Stimulated activated memory B cell treated with anti-CD40 and anti-IgM and Interleukin-4, amounts not matched to agents 10 μg/mL and 1 μg/mL and 100 μg/mL, for 72 hours (primary cell): ENCODE measurements around the gene TRANK1.
A peak's percentile ranks its signal among the peaks of the same experiment; 100 is the strongest.
"Not testable (repeated sequence)": the region's sequence is repeated elsewhere in the genome, so short reads cannot be mapped to it uniquely, and the experiment has no call there.

ENCODE experiments used
- ATAC-seq: fragments of 150-1000 bp; cut with Tn5 transposase; 2 replicates; pipeline ENCODE4 v1.10.0; 2021
- H3K27ac Mint-ChIP-seq: one replicate; pipeline ENCODE4 v1.8.0; 2022; ENCODE audit warnings: mild to moderate bottlenecking, mixed read lengths
- H3K27me3 Mint-ChIP-seq: one replicate; pipeline ENCODE4 v1.8.0; 2022; ENCODE audit warnings: mixed read lengths
- H3K36me3 Mint-ChIP-seq: one replicate; pipeline ENCODE4 v1.8.0; 2022; ENCODE audit warnings: mixed read lengths
- H3K4me1 Mint-ChIP-seq: one replicate; pipeline ENCODE4 v1.8.0; 2022; ENCODE audit warnings: mixed read lengths
- H3K4me3 Mint-ChIP-seq: one replicate; pipeline ENCODE4 v1.8.0; 2022; ENCODE audit warnings: mild to moderate bottlenecking, moderate library complexity, mixed read lengths
- H3K9me3 Mint-ChIP-seq: one replicate; pipeline ENCODE4 v1.8.0; 2022; ENCODE audit warnings: mixed read lengths

The TRANK1 gene

DNA sequence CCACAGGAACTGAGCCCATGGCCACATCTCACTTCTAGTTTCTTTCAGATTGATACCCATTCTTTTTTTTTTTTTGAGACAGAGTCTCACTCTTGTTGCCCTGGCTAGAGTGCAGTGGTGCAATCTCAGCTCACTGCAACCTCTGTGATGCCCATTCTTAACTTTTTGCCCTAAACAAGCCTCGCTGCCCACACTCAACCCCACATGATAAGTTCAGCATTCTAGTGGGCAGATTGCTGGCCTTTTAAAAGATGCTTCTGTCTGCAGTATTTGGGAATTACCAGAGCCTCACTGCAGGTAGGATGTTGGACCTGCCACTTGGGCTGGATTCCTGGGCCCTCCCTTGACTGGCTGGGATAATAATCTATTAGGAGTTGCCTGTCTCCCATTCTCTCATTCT lies 51.0 kb downstream of the TRANK1 start:
- no peak for ATAC-seq
- Mint-ChIP-seq H3K27me3 (no peaks in the 10 kb centered on the region), H3K4me1 (peaks cover 86% of the 10 kb centered on the region), H3K27ac (peak overlapping the region; percentile 90), H3K4me3 (no peak overlapping the region), H3K9me3 (no peaks in the 10 kb centered on the region), H3K36me3 (peaks cover 39% of the 10 kb centered on the region)

DNA sequence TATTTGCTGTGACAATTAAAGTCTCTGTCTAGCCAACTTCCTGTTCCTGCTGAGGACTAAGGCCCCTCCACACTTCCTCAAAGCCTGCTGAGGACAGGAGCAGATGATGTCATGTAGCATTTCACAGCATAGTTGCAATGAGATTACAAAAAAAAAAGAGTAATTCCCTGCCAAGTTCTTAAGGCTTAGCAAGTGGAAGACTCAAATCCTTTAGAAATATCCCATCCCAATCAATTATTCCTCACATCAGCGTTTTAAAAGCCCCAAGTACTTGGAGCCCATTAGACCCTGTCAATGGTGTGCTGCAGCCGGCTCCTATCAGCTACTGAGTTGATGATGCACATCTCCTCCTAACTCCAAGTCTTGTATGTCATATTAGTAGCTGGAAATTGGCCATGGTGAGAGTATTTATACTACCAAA lies 51.7 kb downstream of the TRANK1 start:
- Mint-ChIP-seq H3K9me3 (no peaks in the 10 kb centered on the region), H3K4me3 (peak overlapping the region; percentile 8), H3K4me1 (peaks cover 81% of the 10 kb centered on the region), H3K27ac (peak overlapping the region; percentile 90), H3K36me3 (peaks cover 39% of the 10 kb centered on the region), H3K27me3 (no peaks in the 10 kb centered on the region)
- ATAC-seq = peak; percentile 77

DNA sequence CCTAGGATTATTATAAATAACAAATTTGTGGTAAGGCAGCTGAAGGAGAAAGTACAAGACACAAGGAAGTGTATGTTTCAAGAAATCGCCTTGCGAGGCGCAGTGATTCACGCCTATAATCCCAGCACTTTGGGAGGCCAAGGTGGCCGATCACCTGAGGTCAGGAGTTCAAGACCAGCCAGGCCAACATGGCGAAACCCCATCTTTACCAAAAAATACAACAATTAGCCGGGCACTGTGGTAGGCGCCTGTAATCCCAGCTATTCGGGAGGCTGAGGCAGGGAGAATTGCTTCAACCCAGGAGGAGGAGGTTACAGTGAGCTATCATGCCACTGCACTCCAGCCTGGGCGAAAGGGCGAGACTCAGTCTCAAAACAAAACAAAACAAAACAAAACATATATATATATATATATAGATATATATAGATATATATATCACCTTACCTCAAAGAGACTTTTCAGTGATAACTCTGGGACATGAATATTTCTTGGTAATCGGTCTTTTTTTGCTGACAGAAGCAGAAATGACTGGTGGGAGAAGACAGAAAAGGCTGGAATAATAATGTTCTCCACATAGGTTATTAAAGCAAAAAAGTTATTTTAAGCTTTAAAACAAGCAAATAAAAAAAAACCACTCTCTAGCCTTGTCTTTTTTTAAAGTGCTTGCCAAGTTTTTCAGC lies 52.3 kb downstream of the TRANK1 start:
- Mint-ChIP-seq H3K4me3 (peak overlapping the region; percentile 8), H3K9me3 (no peaks in the 10 kb centered on the region), H3K27me3 (no peaks in the 10 kb centered on the region), H3K4me1 (peaks cover 77% of the 10 kb centered on the region), H3K36me3 (peaks cover 39% of the 10 kb centered on the region), H3K27ac (peak overlapping the region; percentile 90)
- ATAC-seq = no peak

DNA sequence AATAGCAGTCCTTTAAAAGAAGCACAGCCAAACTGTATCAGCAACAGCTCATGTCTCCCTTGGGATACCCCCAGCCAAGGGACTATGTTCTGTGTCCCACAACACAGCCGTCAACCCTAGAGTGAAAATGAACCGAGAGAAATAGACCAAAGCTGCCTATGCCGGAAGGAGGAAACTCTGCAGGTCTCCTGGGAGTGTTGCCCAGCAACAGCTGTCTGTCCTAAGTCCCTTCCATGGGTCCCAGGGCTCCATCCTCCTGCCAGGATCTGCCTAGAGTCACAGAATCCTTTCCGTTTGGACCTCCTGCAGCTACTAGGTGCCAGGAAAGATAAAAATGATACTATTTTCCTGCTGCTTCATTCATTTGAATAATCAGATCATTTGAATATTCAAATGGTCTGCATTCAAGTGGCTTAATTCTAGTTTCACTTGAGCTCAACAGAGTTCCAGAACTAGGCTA lies 53.1 kb downstream of the TRANK1 start:
- Mint-ChIP-seq H3K4me3 (peak overlapping the region; percentile 68), H3K27me3 (no peaks in the 10 kb centered on the region), H3K36me3 (peaks cover 41% of the 10 kb centered on the region), H3K4me1 (peaks cover 69% of the 10 kb centered on the region), H3K9me3 (no peaks in the 10 kb centered on the region), H3K27ac (peak overlapping the region; percentile 90)
- peak; percentile 90 for ATAC-seq

DNA sequence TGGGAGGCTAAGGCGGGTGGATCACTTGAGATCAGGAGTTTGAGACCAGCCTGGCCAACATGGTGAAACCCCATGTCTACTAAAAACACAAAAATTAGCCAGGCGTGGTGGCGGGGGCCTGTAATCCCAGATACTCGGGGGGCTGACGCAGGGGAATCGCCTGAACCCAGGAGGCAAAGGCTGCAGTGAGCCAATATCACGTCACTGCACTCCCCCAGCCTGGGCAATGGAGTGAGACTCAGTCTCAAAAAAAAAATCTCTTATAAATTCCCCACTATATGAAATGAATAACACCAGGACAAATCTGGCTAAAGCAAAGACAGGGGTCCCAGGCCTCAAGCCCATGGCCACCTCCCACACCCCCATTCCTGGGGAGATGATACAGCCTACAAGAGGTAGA lies 53.8 kb downstream of the TRANK1 start:
- peak overlapping the region; percentile 21 for H3K4me3 Mint-ChIP-seq
- peaks cover 66% of the 10 kb centered on the region for H3K4me1 Mint-ChIP-seq
- peaks cover 42% of the 10 kb centered on the region for H3K36me3 Mint-ChIP-seq
- H3K27ac Mint-ChIP-seq = peak overlapping the region; percentile 90
- not testable (repeated sequence) for ATAC-seq, H3K9me3 Mint-ChIP-seq, H3K27me3 Mint-ChIP-seq

DNA sequence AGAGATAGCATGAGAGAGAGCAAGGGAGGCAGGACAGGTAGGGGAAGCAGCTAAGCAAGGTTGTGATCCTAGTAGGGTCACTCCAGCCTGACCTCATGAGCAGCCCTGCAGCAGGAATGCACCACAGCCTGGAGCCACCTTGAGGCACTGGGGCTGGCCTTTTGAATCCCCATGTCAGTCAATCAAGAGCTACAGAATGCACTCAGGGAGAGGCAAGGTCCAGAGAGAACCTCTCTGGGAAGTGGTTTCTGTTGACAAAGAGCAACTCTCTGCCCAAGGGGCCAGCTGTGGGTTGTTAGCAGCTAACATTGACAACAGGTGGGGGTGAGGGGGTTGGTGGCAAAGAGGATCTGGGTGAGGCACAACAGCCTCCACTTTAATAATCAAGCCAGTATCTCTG lies 54.6 kb downstream of the TRANK1 start:
- ATAC-seq = no peak
- Mint-ChIP-seq H3K4me3 (no peak overlapping the region), H3K27me3 (no peaks in the 10 kb centered on the region), H3K4me1 (peaks cover 58% of the 10 kb centered on the region), H3K9me3 (no peaks in the 10 kb centered on the region), H3K36me3 (peaks cover 44% of the 10 kb centered on the region), H3K27ac (peak overlapping the region; percentile 90)

DNA sequence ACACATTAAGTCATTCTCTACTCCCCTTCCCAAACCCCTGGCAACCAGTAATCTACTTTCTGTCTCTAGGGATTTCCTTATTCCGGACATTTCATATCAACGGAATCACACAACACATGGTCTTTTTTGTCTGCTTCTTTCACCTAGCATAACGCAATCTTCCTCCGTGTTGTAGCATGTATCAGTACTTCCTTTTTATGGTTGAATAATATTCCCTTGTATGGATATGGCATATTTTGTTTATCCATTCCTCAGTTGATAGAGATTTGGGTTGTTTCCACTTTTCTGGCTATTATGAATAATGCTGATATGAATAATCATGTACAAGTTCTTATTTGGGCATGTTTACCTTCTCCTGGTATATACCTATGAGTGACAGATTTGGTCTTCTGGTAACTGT lies 63.1 kb downstream of the TRANK1 start:
- Mint-ChIP-seq H3K27me3 (no peaks in the 10 kb centered on the region), H3K9me3 (peaks cover 5% of the 10 kb centered on the region), H3K4me1 (peaks cover 42% of the 10 kb centered on the region), H3K4me3 (no peak overlapping the region), H3K36me3 (peaks cover 52% of the 10 kb centered on the region), H3K27ac (peak overlapping the region; percentile 47)
- ATAC-seq = no peak

DNA sequence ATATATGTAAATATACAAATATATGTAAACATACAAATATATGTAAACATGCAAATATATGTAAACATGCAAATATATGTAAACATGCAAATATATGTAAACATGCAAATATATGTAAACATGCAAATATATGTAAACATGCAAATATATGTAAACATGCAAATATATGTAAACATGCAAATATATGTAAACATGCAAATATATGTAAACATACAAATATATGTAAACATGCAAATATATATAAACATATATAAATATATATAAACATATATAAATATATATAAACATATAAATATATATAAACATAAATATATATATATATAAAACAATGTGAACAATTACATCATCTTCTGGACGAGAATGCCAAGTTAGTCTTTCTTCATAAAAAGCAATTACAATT lies 65.0 kb downstream of the TRANK1 start:
- H3K27ac Mint-ChIP-seq, H3K27me3 Mint-ChIP-seq, H3K4me3 Mint-ChIP-seq, H3K9me3 Mint-ChIP-seq, ATAC-seq: not testable (repeated sequence)
- H3K36me3 Mint-ChIP-seq = peaks cover 44% of the 10 kb centered on the region
- peaks cover 58% of the 10 kb centered on the region for H3K4me1 Mint-ChIP-seq

DNA sequence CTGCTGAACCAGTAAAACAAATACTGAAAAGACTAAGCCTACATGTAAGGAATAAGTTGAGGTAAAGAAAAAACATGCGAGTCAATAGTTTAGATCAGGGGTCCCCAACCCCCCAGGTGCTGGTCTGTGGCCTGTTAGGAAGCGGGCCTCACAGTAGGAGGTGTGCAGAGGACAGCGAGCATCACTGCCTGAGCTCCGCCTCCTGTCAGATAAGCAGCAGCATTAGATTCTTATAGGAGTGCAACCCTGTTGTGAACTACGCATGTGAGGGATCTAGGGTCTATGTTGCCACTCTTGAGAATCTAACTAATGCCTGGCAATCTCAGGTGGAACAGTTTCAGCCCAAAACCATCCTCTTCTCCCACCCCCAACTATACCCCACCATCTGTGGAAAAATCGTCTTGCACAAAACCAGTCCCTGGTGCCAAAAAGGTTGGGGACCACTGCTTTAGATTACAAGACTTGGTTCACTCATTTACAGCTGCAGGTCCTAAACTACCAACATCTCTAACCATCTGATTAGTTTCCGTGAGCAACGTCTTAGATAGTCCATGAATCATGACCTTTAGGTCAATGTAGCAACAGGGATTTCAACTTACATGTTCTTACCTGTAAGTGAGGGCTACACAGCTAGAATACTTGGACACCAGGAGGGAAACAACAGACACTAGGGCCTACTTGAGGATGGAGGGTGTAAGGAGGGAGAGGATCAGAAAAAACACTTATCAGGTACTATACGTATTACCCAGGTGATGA lies 66.7 kb downstream of the TRANK1 start:
- Mint-ChIP-seq H3K27me3 (no peaks in the 10 kb centered on the region), H3K4me1 (peaks cover 54% of the 10 kb centered on the region), H3K27ac (peak overlapping the region; percentile 98), H3K9me3 (peaks cover 5% of the 10 kb centered on the region), H3K36me3 (peaks cover 33% of the 10 kb centered on the region), H3K4me3 (no peak overlapping the region)
- no peak for ATAC-seq

DNA sequence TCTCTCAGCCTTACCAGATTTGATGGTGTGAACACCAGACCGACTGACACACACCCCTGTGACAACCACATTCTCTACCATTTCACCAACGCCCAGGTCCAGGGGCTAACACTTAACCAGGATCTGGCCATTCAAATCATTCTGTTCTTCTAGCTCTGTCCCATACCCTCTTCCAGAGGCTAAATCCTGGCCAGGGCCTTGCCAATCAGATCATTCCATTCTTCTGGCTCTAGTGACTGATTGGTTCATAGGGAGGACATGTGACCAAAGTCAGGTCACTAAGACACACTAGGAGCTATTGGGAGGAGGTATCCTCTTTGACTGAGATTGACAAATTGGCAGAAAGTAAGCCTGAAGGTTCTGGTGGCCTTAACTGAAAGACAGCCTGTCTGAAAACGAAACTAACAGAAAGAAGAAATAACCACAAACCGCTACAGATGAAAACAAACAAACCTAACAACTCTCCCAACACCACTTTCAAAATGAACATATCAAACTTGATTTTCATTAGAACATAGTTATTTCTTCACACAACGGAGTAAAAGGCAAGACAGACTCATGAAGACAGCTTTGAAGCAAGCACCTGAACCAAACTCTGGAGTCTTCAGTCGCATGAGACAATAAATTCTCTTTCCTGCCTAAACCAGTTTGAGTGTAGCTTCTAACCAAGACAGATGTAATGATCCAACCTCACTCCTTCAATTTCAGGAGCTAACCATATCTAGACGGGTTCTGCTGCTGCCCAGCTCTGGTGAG lies 68.5 kb downstream of the TRANK1 start:
- H3K36me3 Mint-ChIP-seq = peaks cover 31% of the 10 kb centered on the region
- peaks cover 53% of the 10 kb centered on the region for H3K4me1 Mint-ChIP-seq
- H3K4me3 Mint-ChIP-seq = peak overlapping the region; percentile 70
- H3K9me3 Mint-ChIP-seq = peaks cover 2% of the 10 kb centered on the region
- peak; percentile 98 for ATAC-seq
- peak overlapping the region; percentile 98 for H3K27ac Mint-ChIP-seq
- no peaks in the 10 kb centered on the region for H3K27me3 Mint-ChIP-seq

DNA sequence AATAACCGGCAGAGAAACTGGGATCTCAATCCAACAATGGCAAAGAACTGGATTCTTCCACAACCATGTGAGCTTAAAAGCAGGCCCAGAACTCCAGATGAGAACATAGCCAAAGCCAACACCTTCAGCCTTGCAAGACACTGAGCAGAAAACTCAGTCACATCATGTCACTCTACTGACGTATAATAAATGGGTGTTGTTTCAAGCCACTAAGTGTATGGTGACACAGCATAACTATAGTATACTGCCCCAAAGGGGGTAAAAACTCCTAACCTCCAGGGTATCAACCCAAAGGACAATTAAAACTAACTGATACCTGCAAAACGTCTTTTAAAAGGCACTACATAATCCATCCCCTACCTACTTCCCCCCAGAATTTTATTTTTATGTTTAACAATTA lies 69.5 kb downstream of the TRANK1 start:
- H3K27me3 Mint-ChIP-seq = no peaks in the 10 kb centered on the region
- H3K36me3 Mint-ChIP-seq = peaks cover 24% of the 10 kb centered on the region
- H3K27ac Mint-ChIP-seq = peak overlapping the region; percentile 98
- no peak for ATAC-seq
- H3K9me3 Mint-ChIP-seq = peaks cover under 1% of the 10 kb centered on the region
- H3K4me1 Mint-ChIP-seq = peaks cover 44% of the 10 kb centered on the region
- H3K4me3 Mint-ChIP-seq = no peak overlapping the region

DNA sequence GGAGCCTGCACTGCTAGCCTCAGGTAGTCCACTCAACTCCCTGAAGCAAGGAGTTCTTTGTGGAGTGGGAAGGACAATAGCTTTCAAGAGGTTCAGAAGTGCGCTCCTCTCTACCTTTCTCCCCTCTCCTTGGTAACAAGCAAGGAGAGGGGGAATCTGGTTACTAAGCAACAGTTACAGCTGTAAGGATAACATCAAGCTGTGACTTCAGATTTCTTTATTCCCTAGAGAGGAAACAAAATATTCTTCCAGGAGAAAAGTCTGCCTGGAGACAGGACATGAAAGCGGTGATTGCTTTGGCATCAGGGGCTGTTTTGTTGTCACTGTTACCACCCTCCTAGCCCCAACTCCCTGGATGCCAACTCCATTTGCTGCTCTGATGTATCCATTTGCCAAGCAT lies 70.4 kb downstream of the TRANK1 start:
- no peaks in the 10 kb centered on the region for H3K9me3 Mint-ChIP-seq
- H3K4me1 Mint-ChIP-seq = peaks cover 41% of the 10 kb centered on the region
- H3K27me3 Mint-ChIP-seq = no peaks in the 10 kb centered on the region
- H3K4me3 Mint-ChIP-seq = no peak overlapping the region
- H3K36me3 Mint-ChIP-seq = peaks cover 25% of the 10 kb centered on the region
- ATAC-seq = no peak
- peak overlapping the region; percentile 98 for H3K27ac Mint-ChIP-seq

DNA sequence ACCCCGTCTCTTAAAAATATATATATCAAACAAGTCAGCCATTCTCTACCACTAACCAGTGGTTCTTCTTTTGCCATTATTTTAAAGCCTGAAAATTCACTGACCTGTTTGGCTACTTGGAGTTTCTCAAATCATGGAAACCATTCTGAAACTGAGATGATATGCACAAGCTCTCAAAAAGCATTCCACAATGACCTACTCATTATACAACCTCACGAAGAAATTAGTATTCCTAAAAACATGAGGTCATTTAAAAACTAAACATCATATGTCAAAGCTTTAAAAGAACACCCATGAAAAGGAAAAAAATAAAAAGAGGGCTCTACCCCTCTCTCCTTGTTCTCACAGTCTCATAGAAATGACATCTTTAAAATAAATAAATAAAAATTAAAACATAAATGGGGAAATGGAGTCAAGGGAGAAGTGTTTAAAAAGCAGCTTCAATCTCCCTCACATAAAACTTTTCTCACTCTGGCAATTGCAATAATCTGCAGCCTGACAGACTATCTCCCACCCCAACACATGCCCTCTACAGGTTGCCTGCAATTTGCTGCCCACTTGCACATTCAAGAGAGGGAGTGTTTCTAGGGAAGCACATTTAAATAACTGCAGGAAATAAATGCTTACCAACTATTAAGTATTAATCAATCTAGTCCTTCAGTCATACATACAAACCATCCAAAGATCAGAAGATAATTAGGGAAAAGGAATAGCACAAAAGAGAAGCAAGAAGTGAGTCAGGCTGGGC lies 73.3 kb downstream of the TRANK1 start:
- H3K36me3 Mint-ChIP-seq = peaks cover 34% of the 10 kb centered on the region
- H3K4me1 Mint-ChIP-seq = peaks cover 41% of the 10 kb centered on the region
- H3K27ac Mint-ChIP-seq = peak overlapping the region; percentile 70
- no peak for ATAC-seq
- H3K27me3 Mint-ChIP-seq = no peaks in the 10 kb centered on the region
- no peaks in the 10 kb centered on the region for H3K9me3 Mint-ChIP-seq
- H3K4me3 Mint-ChIP-seq = no peak overlapping the region

DNA sequence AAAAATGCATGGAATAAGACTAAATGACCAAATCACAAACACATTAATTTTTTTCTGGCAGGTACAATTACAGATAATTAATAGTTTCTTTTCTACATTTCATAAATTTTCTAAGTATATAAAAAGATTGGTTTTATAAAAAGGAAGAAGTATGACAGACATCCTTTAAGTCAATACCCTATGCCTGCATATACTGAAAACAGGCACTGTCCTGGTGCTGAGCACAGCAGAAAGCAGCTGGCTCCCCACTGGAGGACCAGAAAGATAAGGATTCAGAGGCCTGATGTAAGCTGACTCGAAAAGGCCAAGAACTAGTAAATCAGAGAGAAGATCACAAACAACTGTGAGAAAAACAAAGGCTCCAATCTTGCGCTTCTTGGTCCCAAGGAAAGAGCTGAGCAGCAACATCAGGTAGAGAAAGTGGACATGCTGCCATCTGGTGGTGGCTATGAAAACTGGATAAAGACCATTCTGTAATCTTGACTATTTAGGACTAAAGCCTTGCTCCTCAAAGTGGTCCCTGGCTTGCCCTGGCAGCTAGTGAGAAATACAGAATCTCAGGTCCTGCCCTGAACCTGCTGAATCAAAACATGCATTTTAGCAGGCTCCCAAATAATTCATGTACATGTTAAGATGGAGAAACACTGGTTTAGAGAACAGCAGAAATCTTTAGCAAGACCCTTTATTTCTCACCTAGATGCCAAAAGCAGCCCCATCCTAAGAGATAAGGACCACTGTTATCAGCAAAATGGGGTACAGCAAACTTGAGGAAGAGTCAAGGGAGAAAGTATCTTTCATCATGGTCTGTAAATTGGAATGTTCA lies 76.0 kb downstream of the TRANK1 start:
- no peak overlapping the region for H3K4me3 Mint-ChIP-seq
- no peaks in the 10 kb centered on the region for H3K9me3 Mint-ChIP-seq
- peaks cover 39% of the 10 kb centered on the region for H3K36me3 Mint-ChIP-seq
- no peak overlapping the region for H3K27ac Mint-ChIP-seq
- peak; percentile 79 for ATAC-seq
- peaks cover 37% of the 10 kb centered on the region for H3K4me1 Mint-ChIP-seq
- no peaks in the 10 kb centered on the region for H3K27me3 Mint-ChIP-seq
